RWPE1 (cell line): ENCODE measurements around the gene MATK.

Experiments
- CTCF ChIA-PET: fragments of 350-600 bp; sonication (Branson Sonifier 250); formaldehyde crosslinking; extraction: SDS; loops from one replicate; lab custom pipeline; 2021; lab: Yijun Ruan, JAX
- POLR2A ChIA-PET: fragments of 400-600 bp; formaldehyde crosslinking; extraction: SDS; loops from one replicate; lab custom pipeline; 2020; ENCODE audit warnings: antibody characterized with exemption; ENCODE audit not compliant: low non-redundant PET; lab: Yijun Ruan, JAX
- DNase-seq: peaks from one replicate; pipeline ENCODE4 v3.0.0; 2012; ENCODE audit warnings: low spot score
- H3K27ac ChIP-seq: fragments of 450-650 bp; 2 replicates; pipeline ENCODE4 v1.5.1; 2017
- TF ChIP-seq, protein P1 (sequence below): fragments of 450-650 bp; conservative IDR thresholded peaks from 2 replicates; pipeline ENCODE4 v1.5.1; 2017; ENCODE audit warnings: low read depth, mild to moderate bottlenecking

Gene MATK

DNA sequence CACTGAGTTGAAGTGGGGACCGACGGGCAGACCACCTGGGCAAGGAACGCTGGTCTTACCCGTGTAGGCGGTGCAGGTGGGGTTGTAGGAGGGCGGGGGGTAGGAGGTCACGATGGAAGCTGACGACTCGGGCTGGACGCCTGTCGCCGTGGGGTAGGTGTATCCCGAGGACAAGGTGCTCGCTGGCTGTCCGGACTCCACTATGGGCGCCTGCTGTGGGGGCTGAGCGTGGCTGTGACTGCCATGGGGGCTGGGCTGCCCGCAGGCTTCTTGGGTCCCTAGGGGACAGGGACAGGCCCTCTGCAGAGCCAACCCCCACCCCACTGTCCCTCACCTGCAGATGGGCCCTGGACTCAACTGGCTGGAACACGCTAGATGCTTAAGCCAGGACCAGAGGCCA is 45.4 kb upstream of the MATK start:
- ChIA-PET POLR2A (no interaction called here), CTCF (interaction anchor here (1.0 kb wide), 1 partner anchor 17 kb away, joined by 3 read pairs; no protein-coding TSS in a partner anchor)
- DNase-seq = no peak
- TF ChIP-seq, protein P1, sequence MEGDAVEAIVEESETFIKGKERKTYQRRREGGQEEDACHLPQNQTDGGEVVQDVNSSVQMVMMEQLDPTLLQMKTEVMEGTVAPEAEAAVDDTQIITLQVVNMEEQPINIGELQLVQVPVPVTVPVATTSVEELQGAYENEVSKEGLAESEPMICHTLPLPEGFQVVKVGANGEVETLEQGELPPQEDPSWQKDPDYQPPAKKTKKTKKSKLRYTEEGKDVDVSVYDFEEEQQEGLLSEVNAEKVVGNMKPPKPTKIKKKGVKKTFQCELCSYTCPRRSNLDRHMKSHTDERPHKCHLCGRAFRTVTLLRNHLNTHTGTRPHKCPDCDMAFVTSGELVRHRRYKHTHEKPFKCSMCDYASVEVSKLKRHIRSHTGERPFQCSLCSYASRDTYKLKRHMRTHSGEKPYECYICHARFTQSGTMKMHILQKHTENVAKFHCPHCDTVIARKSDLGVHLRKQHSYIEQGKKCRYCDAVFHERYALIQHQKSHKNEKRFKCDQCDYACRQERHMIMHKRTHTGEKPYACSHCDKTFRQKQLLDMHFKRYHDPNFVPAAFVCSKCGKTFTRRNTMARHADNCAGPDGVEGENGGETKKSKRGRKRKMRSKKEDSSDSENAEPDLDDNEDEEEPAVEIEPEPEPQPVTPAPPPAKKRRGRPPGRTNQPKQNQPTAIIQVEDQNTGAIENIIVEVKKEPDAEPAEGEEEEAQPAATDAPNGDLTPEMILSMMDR = no peak
- H3K27ac ChIP-seq = no peak overlapping the region

DNA sequence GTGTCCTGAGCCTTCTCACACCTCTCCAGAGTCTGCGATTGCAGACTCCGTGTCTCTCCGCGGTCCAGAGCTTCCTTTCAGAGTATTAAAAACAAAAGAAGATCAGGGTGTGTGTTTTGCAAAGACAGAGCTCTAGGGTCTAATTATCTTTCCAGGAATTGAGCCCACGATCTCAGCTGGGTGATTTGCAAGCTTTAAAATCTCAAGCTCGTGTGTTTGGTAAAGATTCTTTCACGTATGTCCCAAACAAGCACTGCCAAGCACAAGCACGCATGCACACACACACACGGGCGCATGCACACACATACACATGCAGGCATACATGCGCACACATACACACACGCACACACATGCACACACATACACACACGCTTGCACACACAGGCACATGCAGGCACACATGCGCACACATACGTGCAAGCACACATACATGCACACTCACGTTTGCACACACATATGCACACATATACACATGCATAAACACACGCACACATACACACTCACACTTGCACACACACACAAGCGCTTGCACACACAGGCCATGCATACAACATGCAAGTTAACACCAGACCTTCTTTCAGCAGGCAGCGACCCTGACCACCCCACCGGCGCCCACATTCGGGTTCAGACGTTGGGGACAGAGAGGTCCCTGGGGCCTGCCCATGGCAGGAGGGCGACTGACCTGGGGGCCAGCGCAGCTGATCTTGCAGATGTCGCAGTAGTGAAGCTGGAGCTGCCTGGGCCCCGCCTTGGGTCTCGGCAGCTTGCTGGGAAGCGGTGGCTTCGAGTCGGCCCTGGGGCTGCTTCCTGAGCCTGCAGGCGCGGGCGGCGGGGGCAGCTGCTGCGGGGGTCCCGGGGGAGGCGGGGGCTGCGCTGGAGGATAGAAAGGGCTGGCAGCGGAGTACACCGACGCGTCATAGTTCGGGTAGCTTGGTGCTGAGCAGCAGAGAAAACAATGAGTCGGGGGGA is 44.7 kb upstream of the MATK start:
- TF ChIP-seq, protein P1 = no peak
- DNase-seq = no peak
- no peak overlapping the region for H3K27ac ChIP-seq
- ChIA-PET POLR2A (no interaction called here), CTCF (interaction anchor here (1.0 kb wide), 1 partner anchor 18 kb away, joined by 3 read pairs; no protein-coding TSS in a partner anchor)

DNA sequence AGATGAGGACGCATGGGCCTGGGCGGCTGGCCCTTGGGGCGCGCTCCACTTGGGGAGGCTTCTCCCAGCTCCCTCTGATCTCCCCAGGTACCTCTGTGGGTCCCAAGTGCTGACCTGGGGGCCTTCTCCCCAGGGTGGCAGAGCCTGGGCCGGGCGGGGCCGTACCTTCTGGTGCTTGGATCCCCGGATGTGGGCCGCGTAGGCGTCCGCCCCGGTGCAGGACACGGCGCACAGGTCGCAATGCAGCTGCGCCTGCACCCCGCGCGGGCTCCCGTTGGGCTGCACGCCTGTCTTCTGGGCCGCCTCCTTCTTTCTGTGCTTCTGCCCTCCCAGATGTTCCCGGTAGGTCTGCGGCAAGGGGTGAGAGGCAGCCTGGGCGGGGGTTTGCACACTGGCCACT is 41.1 kb upstream of the MATK start:
- DNase-seq = no peak
- no peak overlapping the region for H3K27ac ChIP-seq
- TF ChIP-seq, protein P1 = no peak
- POLR2A ChIA-PET = no interaction called here
- CTCF ChIA-PET = no interaction called here

DNA sequence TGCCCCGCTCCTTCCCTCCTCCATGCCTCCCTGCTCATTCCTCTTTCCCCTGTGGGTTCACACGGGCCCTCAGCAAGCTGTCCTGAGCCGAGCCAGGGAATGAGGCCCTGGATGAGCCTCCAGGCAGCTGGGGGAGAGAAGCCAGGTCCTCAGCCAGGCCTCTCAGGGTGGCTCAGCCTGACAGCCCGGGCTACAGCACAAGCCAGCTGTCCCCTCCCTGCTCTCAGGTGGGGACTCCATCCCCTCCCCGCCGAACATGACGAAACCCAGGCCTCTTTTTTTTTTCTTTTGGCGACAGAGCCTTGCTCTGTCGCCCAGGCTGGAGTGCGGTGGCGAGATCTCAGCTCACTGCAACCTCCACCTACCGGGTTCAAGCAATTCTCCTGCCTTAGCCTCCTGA is 40.0 kb upstream of the MATK start:
- no peak for DNase-seq
- TF ChIP-seq, protein P1 = no peak
- ChIA-PET POLR2A (no interaction called here), CTCF (no interaction called here)
- H3K27ac ChIP-seq = no peak overlapping the region

DNA sequence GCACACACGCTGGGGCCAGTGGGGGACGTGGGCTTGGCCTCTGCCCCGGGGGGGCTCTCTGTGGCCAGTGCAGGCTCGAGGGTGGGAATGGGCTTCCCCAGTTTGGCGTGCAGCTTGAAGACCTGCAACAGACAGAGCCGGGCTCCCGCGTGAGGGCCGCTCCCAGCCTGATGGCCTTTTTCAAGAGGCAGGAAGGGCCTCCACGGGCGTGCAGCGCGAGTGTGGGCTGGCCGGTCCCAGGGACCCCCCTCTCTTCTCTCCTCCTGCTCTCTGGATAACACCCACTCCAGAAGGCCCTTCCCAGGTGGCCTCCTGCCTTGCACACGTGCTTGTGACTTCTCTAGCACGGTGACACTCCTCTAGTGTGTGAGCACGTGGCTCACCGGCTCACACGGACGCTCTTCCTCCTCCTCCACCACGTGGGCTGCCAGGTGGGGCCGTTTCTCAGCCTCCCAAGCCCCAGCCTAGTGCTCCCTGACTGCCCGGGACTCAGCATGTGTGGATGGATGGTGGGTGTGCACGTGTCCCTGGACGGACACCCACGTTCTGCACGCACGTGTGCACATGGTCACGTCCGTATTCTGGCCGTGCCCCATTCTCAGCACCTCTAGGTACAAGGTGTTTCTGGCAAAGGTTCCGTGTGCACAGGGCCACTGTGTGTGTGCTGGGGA is 39.2 kb upstream of the MATK start:
- ChIA-PET CTCF (no interaction called here), POLR2A (no interaction called here)
- no peak overlapping the region for H3K27ac ChIP-seq
- TF ChIP-seq, protein P1 = no peak
- DNase-seq = no peak

DNA sequence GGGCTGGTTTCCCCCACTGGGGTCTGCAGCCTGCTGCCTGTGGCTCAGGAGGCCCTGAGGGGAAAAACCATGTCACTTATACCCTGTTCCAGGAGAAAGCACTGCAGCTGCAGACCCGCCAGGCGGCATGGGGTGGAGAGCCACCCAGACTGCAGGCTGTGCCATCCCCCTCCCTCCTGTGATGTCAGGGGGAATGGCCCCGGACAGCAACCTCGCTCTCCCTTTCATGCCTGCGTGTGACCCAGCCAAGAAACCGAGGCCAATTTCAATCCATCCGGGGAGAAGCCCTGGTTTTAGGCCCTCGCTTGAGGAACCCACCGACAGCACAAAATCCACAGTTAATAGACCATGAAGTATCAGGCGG is 37.2 kb upstream of the MATK start:
- POLR2A ChIA-PET = no interaction called here
- TF ChIP-seq, protein P1 = no peak

More for the DNA sequence above, 37.2 kb upstream of the MATK start:
- no peak for DNase-seq
- no peak overlapping the region for H3K27ac ChIP-seq
- CTCF ChIA-PET = no interaction called here
